Mesenchymal stem cell (in vitro differentiated cells and primary cell): Measurements from ENCODE around the gene NR2F1-AS1.

Source experiments
- DNase-seq: peaks from one replicate; pipeline ENCODE4 v3.0.0-alpha.2; 2013
- H2AFZ ChIP-seq: one replicate; pipeline ENCODE4 v1.6.1; 2013; ENCODE audit warnings: low read depth, mild to moderate bottlenecking, control low read depth, inconsistent platforms, low read length, moderate library complexity
- H2AK5ac ChIP-seq: 2 replicates; pipeline ENCODE4 v1.6.1; 2013; ENCODE audit warnings: low read length, moderate library complexity, mild to moderate bottlenecking, inconsistent platforms; ENCODE audit not compliant: severe bottlenecking
- H2BK120ac ChIP-seq: one replicate; pipeline ENCODE4 v1.6.1; 2013; ENCODE audit warnings: low read depth, mild to moderate bottlenecking, inconsistent platforms, low read length, moderate library complexity
- H2BK12ac ChIP-seq, 2 experiments: one replicate each; pipeline ENCODE4 v1.6.1; 2013; ENCODE audit warnings: inconsistent platforms in 2 of 2, low read length in 2 of 2, mild to moderate bottlenecking in 2 of 2, moderate library complexity in 2 of 2, control low read depth in 1 of 2
- H2BK15ac ChIP-seq: one replicate; pipeline ENCODE4 v1.6.1; 2013; ENCODE audit warnings: mild to moderate bottlenecking, low read depth, inconsistent platforms; ENCODE audit not compliant: poor library complexity, severe bottlenecking
- H2BK5ac ChIP-seq: 2 replicates; pipeline ENCODE4 v1.6.1; 2013; ENCODE audit warnings: low read depth, mild to moderate bottlenecking, low read length, control low read depth, inconsistent platforms; ENCODE audit not compliant: poor library complexity, severe bottlenecking
- H3K14ac ChIP-seq, 2 experiments: one replicate each; pipeline ENCODE4 v1.6.1; 2013; ENCODE audit warnings: inconsistent platforms in 2 of 2, low read length in 2 of 2, control low read depth in 1 of 2, mild to moderate bottlenecking in 1 of 2, moderate library complexity in 1 of 2
- H3K18ac ChIP-seq, 2 experiments: one replicate each; pipeline ENCODE4 v1.6.1; 2013; ENCODE audit warnings: inconsistent platforms in 2 of 2, low read length in 2 of 2, control low read depth in 1 of 2, low read depth in 1 of 2, mild to moderate bottlenecking in 1 of 2
- H3K23ac ChIP-seq, 2 experiments: one replicate each; pipeline ENCODE4 v1.6.1; 2013; ENCODE audit warnings: inconsistent platforms in 2 of 2, low read length in 2 of 2, mild to moderate bottlenecking in 2 of 2, moderate library complexity in 2 of 2, control low read depth in 1 of 2
- H3K27ac ChIP-seq: 2 replicates; pipeline ENCODE4 v1.5.1; 2013; ENCODE audit warnings: mild to moderate bottlenecking, moderate library complexity, low read length, control low read depth, inconsistent platforms; ENCODE audit not compliant: poor library complexity, severe bottlenecking
- H3K27me3 ChIP-seq, 2 experiments: 2 replicates each; pipeline versions ENCODE4 v1.6.1 to v1.7.0; 2013; ENCODE audit warnings: low read length in 2 of 2, mild to moderate bottlenecking in 2 of 2, moderate library complexity in 2 of 2, control low read depth in 1 of 2, inconsistent platforms in 1 of 2; ENCODE audit not compliant: control insufficient read depth in 1 of 2, insufficient read depth in 1 of 2
- H3K36me3 ChIP-seq, 2 experiments: 2 replicates each; pipeline versions ENCODE4 v1.6.1 to v1.7.0; 2013; ENCODE audit warnings: low read length in 2 of 2, control low read depth in 1 of 2, inconsistent platforms in 1 of 2, low read depth in 1 of 2, mild to moderate bottlenecking in 1 of 2; ENCODE audit not compliant: insufficient read depth in 2 of 2, control insufficient read depth in 1 of 2
- H3K4ac ChIP-seq, 2 experiments: one replicate each; pipeline ENCODE4 v1.6.1; 2013; ENCODE audit warnings: inconsistent platforms in 2 of 2, low read length in 2 of 2, mild to moderate bottlenecking in 2 of 2, moderate library complexity in 2 of 2, control low read depth in 1 of 2, low read depth in 1 of 2
- H3K4me1 ChIP-seq: 2 replicates; pipeline ENCODE4 v1.6.1; 2013; ENCODE audit warnings: low read depth, low read length, control low read depth; ENCODE audit not compliant: control insufficient read depth, insufficient read depth
- H3K4me2 ChIP-seq: 2 replicates; pipeline ENCODE4 v1.6.1; 2013; ENCODE audit warnings: low read length, mild to moderate bottlenecking, inconsistent platforms; ENCODE audit not compliant: poor library complexity, severe bottlenecking
- H3K4me3 ChIP-seq, 2 experiments: 2 replicates each; pipeline versions ENCODE4 v1.5.1 to v1.7.0; 2013; ENCODE audit warnings: low read length in 2 of 2, mild to moderate bottlenecking in 2 of 2, control low read depth in 1 of 2, low read depth in 1 of 2; ENCODE audit not compliant: insufficient read depth in 1 of 2
- H3K79me1 ChIP-seq: replicated peaks from 2 replicates; pipeline ENCODE4 v1.6.1; 2013; ENCODE audit warnings: mild to moderate bottlenecking, control low read depth, low read length, inconsistent platforms; ENCODE audit not compliant: poor library complexity, severe bottlenecking
- H3K9ac ChIP-seq: 2 replicates; pipeline ENCODE4 v1.7.0; 2013; ENCODE audit warnings: mild to moderate bottlenecking, low read length, moderate library complexity
- H3K9me3 ChIP-seq: 2 replicates; pipeline ENCODE4 v1.7.0; 2013; ENCODE audit warnings: mild to moderate bottlenecking, low read length; ENCODE audit not compliant: control insufficient read depth
- H4K8ac ChIP-seq: one replicate; pipeline ENCODE4 v1.6.1; 2013; ENCODE audit warnings: inconsistent platforms, mild to moderate bottlenecking, low read length, moderate library complexity
- H4K91ac ChIP-seq: one replicate; pipeline ENCODE4 v1.6.1; 2013; ENCODE audit warnings: mild to moderate bottlenecking, low read length, inconsistent platforms
- WGBS: methylation state at CpG from one replicate; pipeline ENCODE4 v1.1.7; 2013; ENCODE audit warnings: mixed read lengths; 5-methylcytosine and 5-hydroxymethylcytosine counted together

Gene NR2F1-AS1

GRCh38 chr5:93497096-93497495 lies 83.9 kb downstream of the NR2F1-AS1 start:
- Histone ChIP-seq H3K27ac (no peak overlapping the region), H2AK5ac (no peak overlapping the region), H3K9ac (no peak overlapping the region), H3K79me1 (no peaks in the 10 kb centered on the region), H3K4me2 (no peak overlapping the region), H2BK120ac (no peak overlapping the region), H3K14ac (no peak overlapping the region), H2AFZ (peak overlapping the region; percentile 42), H3K4me1 (no peaks in the 10 kb centered on the region), H3K36me3 (no peaks in the 10 kb centered on the region), H2BK5ac (no peak overlapping the region), H3K27me3 (no peaks in the 10 kb centered on the region), H3K23ac (no peak overlapping the region), H3K4me3 (no peak overlapping the region), H2BK12ac (no peak overlapping the region), H3K4ac (no peak overlapping the region), H3K18ac (peak overlapping the region in 1 of 2 experiments; percentile 39), H3K9me3 (no peaks in the 10 kb centered on the region), H2BK15ac (no peak overlapping the region), H4K8ac (peak overlapping the region; percentile 60), H4K91ac (no peak overlapping the region)
- WGBS, result no CpG with 5 or more reads among the region's 4 CpGs
- peak; percentile 65 for DNase-seq

DNA sequence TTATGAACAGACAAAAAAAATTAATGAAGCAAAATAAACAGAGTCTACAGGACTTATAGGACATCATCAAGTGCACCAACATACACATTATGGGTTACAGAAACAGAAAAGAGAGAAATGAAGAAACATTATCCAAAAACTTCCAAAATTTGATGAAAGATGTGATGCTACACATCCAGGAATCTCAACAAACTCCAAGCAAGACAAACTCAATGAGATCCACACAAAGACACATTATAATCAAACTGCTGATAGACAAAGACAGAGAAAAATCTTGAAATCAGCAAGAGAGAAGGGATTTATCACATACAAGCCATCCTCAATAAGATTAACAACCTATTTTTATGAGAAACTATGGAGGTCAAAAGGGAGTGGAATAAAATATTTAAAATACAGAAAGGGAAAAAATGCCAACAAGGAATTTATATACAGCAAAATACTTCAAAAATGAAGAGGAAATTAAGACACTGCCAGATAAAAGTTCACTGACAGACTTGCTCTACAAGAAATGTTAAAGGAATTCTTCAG lies 101.0 kb downstream of the NR2F1-AS1 start:
- Histone ChIP-seq H3K4me2 (no peak overlapping the region), H3K14ac (no peak overlapping the region), H2BK15ac (no peak overlapping the region), H2BK5ac (no peak overlapping the region), H3K4me3 (no peak overlapping the region), H2BK120ac (no peak overlapping the region), H2AFZ (no peak overlapping the region), H3K4me1 (no peaks in the 10 kb centered on the region), H3K36me3 (peaks cover 0 to 6% of the 10 kb centered on the region in 2 experiments), H3K18ac (no peak overlapping the region), H3K9ac (no peak overlapping the region), H3K4ac (no peak overlapping the region), H3K27me3 (no peaks in the 10 kb centered on the region), H3K23ac (no peak overlapping the region), H4K8ac (no peak overlapping the region), H2BK12ac (no peak overlapping the region), H3K27ac (no peak overlapping the region), H3K9me3 (peaks cover 36% of the 10 kb centered on the region), H3K79me1 (no peaks in the 10 kb centered on the region), H2AK5ac (no peak overlapping the region), H4K91ac (no peak overlapping the region)
- no peak for DNase-seq

GRCh38 chr5:93477816-93478215 lies 103.2 kb downstream of the NR2F1-AS1 start:
- Histone ChIP-seq H3K9ac (no peak overlapping the region), H3K4me3 (no peak overlapping the region), H3K27me3 (no peaks in the 10 kb centered on the region), H2BK12ac (no peak overlapping the region), H4K8ac (no peak overlapping the region), H3K14ac (no peak overlapping the region), H3K36me3 (peaks cover 0 to 4% of the 10 kb centered on the region in 2 experiments), H2AFZ (no peak overlapping the region), H3K27ac (no peak overlapping the region), H3K4me1 (no peaks in the 10 kb centered on the region), H3K9me3 (peaks cover 36% of the 10 kb centered on the region), H3K4me2 (no peak overlapping the region), H2BK120ac (no peak overlapping the region), H3K18ac (no peak overlapping the region), H4K91ac (no peak overlapping the region), H2AK5ac (no peak overlapping the region), H3K79me1 (no peaks in the 10 kb centered on the region), H3K4ac (no peak overlapping the region), H3K23ac (no peak overlapping the region), H2BK15ac (no peak overlapping the region), H2BK5ac (no peak overlapping the region)
- no peak for DNase-seq

DNA sequence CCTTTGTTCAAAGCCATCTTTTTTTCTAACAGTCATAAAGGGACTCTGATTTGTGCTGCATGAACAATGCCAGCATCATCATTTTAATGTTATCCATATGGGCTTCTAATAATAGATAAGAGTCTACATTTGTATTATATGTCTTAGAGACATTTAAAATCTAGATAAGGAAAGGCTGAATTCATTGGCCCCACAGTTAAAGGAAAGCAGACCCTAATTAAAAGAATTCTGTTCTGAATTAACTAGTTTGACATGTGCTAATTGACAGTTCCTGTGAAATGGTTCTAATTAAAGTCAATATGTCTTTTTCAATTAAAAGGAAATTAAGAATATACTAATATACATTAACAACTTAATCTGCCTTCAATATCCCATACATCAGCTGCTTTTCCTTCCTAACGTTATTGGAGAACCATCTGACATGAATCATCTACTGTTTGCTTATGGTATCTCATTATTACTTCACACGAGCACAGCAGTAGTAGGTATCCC lies 104.7 kb downstream of the NR2F1-AS1 start:
- no peak overlapping the region for H2BK5ac ChIP-seq
- no peak overlapping the region for H3K4ac ChIP-seq
- H2BK15ac ChIP-seq, result no peak overlapping the region
- no peak overlapping the region for H4K91ac ChIP-seq
- H3K4me2 ChIP-seq, result no peak overlapping the region
- H3K4me3 ChIP-seq, result no peak overlapping the region
- H3K36me3 ChIP-seq, result no peaks in the 10 kb centered on the region
- H3K9me3 ChIP-seq, result peaks cover 35% of the 10 kb centered on the region
- no peak overlapping the region for H3K23ac ChIP-seq
- H2BK120ac ChIP-seq, result no peak overlapping the region
- no peak for DNase-seq
- no peaks in the 10 kb centered on the region for H3K79me1 ChIP-seq
- H2AFZ ChIP-seq, result no peak overlapping the region
- H3K18ac ChIP-seq, result no peak overlapping the region
- 69% methylated on average over 2 of the region's 2 CpGs for WGBS
- H3K27me3 ChIP-seq, result no peaks in the 10 kb centered on the region
- no peaks in the 10 kb centered on the region for H3K4me1 ChIP-seq
- no peak overlapping the region for H2AK5ac ChIP-seq
- H2BK12ac ChIP-seq, result no peak overlapping the region
- no peak overlapping the region for H3K14ac ChIP-seq
- no peak overlapping the region for H4K8ac ChIP-seq
- H3K27ac ChIP-seq, result no peak overlapping the region
- H3K9ac ChIP-seq, result no peak overlapping the region
